IMR-90 (cell line): ENCODE data around the gene CDCP1. TPM values are rescaled to one million over a fixed set of nuclear protein-coding genes. Genes with fewer than 3 reads are reported as not detected.

ENCODE experiments used
- ATAC-seq: fragments of 200-7000 bp; cut with Tn5 transposase; 2 replicates; pipeline ENCODE4 v1.9.1; 2020; ENCODE audit warnings: low read depth, mild to moderate bottlenecking, moderate library complexity
- BruUV-seq: library from RNA; stranded (reverse); fragments of 400-500 nt; replicated peaks from 2 replicates; lab custom pipeline; 2021; lab: Mats Ljungman, UMichigan
- CTCF ChIA-PET: fragments of 300-600 bp; formaldehyde crosslinking; extraction: SDS; loops from one replicate; lab custom pipeline; 2021; ENCODE audit warnings: antibody characterized with exemption; lab: Yijun Ruan, JAX
- POLR2A ChIA-PET: fragments of 300-600 bp; sonication (Branson Sonifier 250); formaldehyde crosslinking; loops from one replicate; lab custom pipeline; 2022; ENCODE audit warnings: antibody characterized with exemption; ENCODE audit not compliant: unreplicated experiment; lab: Charles Lee
- DNase-seq: peaks from one replicate; pipeline ENCODE4 v3.0.0; 2013
- H2AFZ ChIP-seq: replicated peaks from 2 replicates; pipeline ENCODE3; 2013; ENCODE audit warnings: low read length, mild to moderate bottlenecking; ENCODE audit not compliant: poor library complexity
- H2AK5ac ChIP-seq: 2 replicates; pipeline ENCODE4 v1.6.1; 2013; ENCODE audit warnings: low read depth, low read length, inconsistent platforms
- H2AK9ac ChIP-seq: replicated peaks from 2 replicates; pipeline ENCODE3; 2013; ENCODE audit warnings: mild to moderate bottlenecking, low read depth, low read length, moderate library complexity; ENCODE audit not compliant: poor library complexity
- H2BK120ac ChIP-seq: 2 replicates; pipeline ENCODE4 v1.6.1; 2013; ENCODE audit warnings: low read depth, low read length, inconsistent platforms
- H2BK15ac ChIP-seq: 3 replicates; pipeline ENCODE4 v1.6.1; 2013; ENCODE audit warnings: low read depth, low read length, inconsistent platforms
- H2BK20ac ChIP-seq: 2 replicates; pipeline ENCODE4 v1.6.1; 2013; ENCODE audit warnings: low read depth, mild to moderate bottlenecking, inconsistent platforms, low read length, moderate library complexity
- H2BK5ac ChIP-seq: 2 replicates; pipeline ENCODE4 v1.6.1; 2013; ENCODE audit warnings: mild to moderate bottlenecking, low read depth, low read length, inconsistent platforms; ENCODE audit not compliant: poor library complexity, severe bottlenecking
- H3K14ac ChIP-seq: replicated peaks from 2 replicates; pipeline ENCODE4 v1.6.1; 2013; ENCODE audit warnings: low read depth, low read length, inconsistent platforms
- H3K18ac ChIP-seq: 2 replicates; pipeline ENCODE4 v1.6.1; 2013; ENCODE audit warnings: low read depth, low read length, control low read depth
- H3K23ac ChIP-seq: 2 replicates; pipeline ENCODE4 v1.6.1; 2013; ENCODE audit warnings: low read depth, low read length, inconsistent platforms
- H3K27ac ChIP-seq: 2 replicates; pipeline ENCODE4 v1.5.1; 2013; ENCODE audit warnings: mild to moderate bottlenecking, control low read depth, low read length; ENCODE audit not compliant: insufficient read depth
- H3K27me3 ChIP-seq: 2 replicates; pipeline ENCODE4 v1.6.1; 2013; ENCODE audit warnings: low read length; ENCODE audit not compliant: control insufficient read depth, insufficient read depth
- H3K36me3 ChIP-seq: 2 replicates; pipeline ENCODE4 v1.6.1; 2013; ENCODE audit warnings: low read length, mixed read lengths; ENCODE audit not compliant: control insufficient read depth, insufficient read depth
- H3K4ac ChIP-seq: 2 replicates; pipeline ENCODE4 v1.6.1; 2013; ENCODE audit warnings: low read depth, low read length, inconsistent platforms
- H3K4me1 ChIP-seq: 2 replicates; pipeline ENCODE4 v1.6.1; 2013; ENCODE audit warnings: low read length, mixed read lengths; ENCODE audit not compliant: control insufficient read depth, insufficient read depth
- H3K4me2 ChIP-seq: 2 replicates; pipeline ENCODE4 v1.6.1; 2013; ENCODE audit warnings: low read depth, mild to moderate bottlenecking, control low read depth, low read length, moderate library complexity
- H3K4me3 ChIP-seq: 2 replicates; pipeline ENCODE4 v1.5.1; 2013; ENCODE audit warnings: low read depth, mild to moderate bottlenecking, control low read depth, low read length, moderate library complexity; ENCODE audit not compliant: insufficient read depth
- H3K56ac ChIP-seq: 2 replicates; pipeline ENCODE4 v1.6.1; 2013; ENCODE audit warnings: low read length, inconsistent platforms; ENCODE audit not compliant: insufficient read depth; ENCODE audit errors: extremely low read depth
- H3K79me1 ChIP-seq, 2 experiments: 2 replicates each; pipeline ENCODE4 v1.6.1; 2013; ENCODE audit warnings: low read length in 2 of 2, inconsistent platforms in 1 of 2, low read depth in 1 of 2
- H3K9ac ChIP-seq: 2 replicates; pipeline ENCODE4 v1.6.1; 2013; ENCODE audit warnings: low read depth, low read length, control low read depth
- H3K9me1 ChIP-seq: 2 replicates; pipeline ENCODE4 v1.6.1; 2013; ENCODE audit warnings: low read length, inconsistent platforms; ENCODE audit not compliant: insufficient read depth
- H3K9me3 ChIP-seq: 2 replicates; pipeline ENCODE4 v1.6.1; 2013; ENCODE audit warnings: low read length; ENCODE audit not compliant: control insufficient read depth, insufficient read depth
- H4K20me1 ChIP-seq: 2 replicates; pipeline ENCODE4 v1.6.1; 2013; ENCODE audit warnings: low read length, inconsistent platforms; ENCODE audit not compliant: insufficient read depth
- H4K5ac ChIP-seq: 2 replicates; pipeline ENCODE4 v1.6.1; 2013; ENCODE audit warnings: mild to moderate bottlenecking, low read depth, low read length, control low read depth
- H4K8ac ChIP-seq, 2 experiments: 2 replicates each; pipeline ENCODE4 v1.6.1; 2013; ENCODE audit warnings: low read depth in 2 of 2, low read length in 2 of 2, control low read depth in 1 of 2, inconsistent platforms in 1 of 2
- H4K91ac ChIP-seq: 2 replicates; pipeline ENCODE4 v1.6.1; 2013; ENCODE audit warnings: low read depth, low read length, inconsistent platforms; ENCODE audit not compliant: insufficient read depth
- BHLHE40 ChIP-seq: fragments of 150-350 bp; IDR thresholded peaks from 2 replicates; pipeline ENCODE4 v1.6.1; 2016; ENCODE audit warnings: mild to moderate bottlenecking, low read depth, low read length
- CEBPB ChIP-seq: IDR thresholded peaks from 2 replicates; pipeline ENCODE4 v1.6.1; 2012; ENCODE audit warnings: low read depth, low read length, improper control_type of control experiment
- CHD1 ChIP-seq: IDR thresholded peaks from 2 replicates; pipeline ENCODE4 v1.6.1; 2012; ENCODE audit warnings: low read depth, low read length, improper control_type of control experiment
- CTCF ChIP-seq: conservative IDR thresholded peaks from 2 replicates; pipeline ENCODE4 v1.5.1; 2012; ENCODE audit warnings: mild to moderate bottlenecking, low read depth, low read length, improper control_type of control experiment
- ELK1 ChIP-seq: fragments of 150-350 bp; IDR thresholded peaks from 2 replicates; pipeline ENCODE4 v1.6.1; 2016; ENCODE audit warnings: low read depth, mild to moderate bottlenecking, low read length, moderate library complexity, borderline replicate concordance
- FOS ChIP-seq: fragments of 150-350 bp; IDR thresholded peaks from 2 replicates; pipeline ENCODE4 v1.6.1; 2016; ENCODE audit warnings: low read depth, low read length
- MXI1 ChIP-seq: IDR thresholded peaks from 2 replicates; pipeline ENCODE4 v1.6.1; 2012; ENCODE audit warnings: low read depth, mild to moderate bottlenecking, low read length, moderate library complexity, borderline replicate concordance
- NFE2L2 ChIP-seq: fragments of 150-350 bp; IDR thresholded peaks from 2 replicates; pipeline ENCODE4 v1.6.1; 2016; ENCODE audit warnings: low read depth, mild to moderate bottlenecking, low read length
- RAD21 ChIP-seq: IDR thresholded peaks from 2 replicates; pipeline ENCODE4 v1.6.1; 2012; ENCODE audit warnings: low read length, improper control_type of control experiment
- RCOR1 ChIP-seq: IDR thresholded peaks from 2 replicates; pipeline ENCODE4 v1.6.1; 2012; ENCODE audit warnings: mild to moderate bottlenecking, low read length, improper control_type of control experiment; ENCODE audit not compliant: insufficient replicate concordance
- SMC3 ChIP-seq: fragments of 150-350 bp; IDR thresholded peaks from 2 replicates; pipeline ENCODE4 v1.6.1; 2016; ENCODE audit warnings: low read depth, mild to moderate bottlenecking, antibody characterized with exemption, low read length, moderate library complexity
- USF2 ChIP-seq: fragments of 150-350 bp; IDR thresholded peaks from 2 replicates; pipeline ENCODE4 v1.6.1; 2017; ENCODE audit warnings: mild to moderate bottlenecking, antibody characterized with exemption, low read length, low read depth
- WGBS, 2 experiments: methylation state at CpG; one replicate each; pipeline versions ENCODE4 v1.1.5 to v1.1.7; 2013; ENCODE audit warnings: missing lambda C conversion rate in 2 of 2; ENCODE audit not compliant: insufficient read length in 1 of 2; ENCODE audit errors: extremely low coverage in 2 of 2; 5-methylcytosine and 5-hydroxymethylcytosine counted together
- dilution Hi-C: fragments of 300-500 bp; cut with HindIII; formaldehyde crosslinking; loops from one replicate; pipeline ENCODE4 v1.14.3; 2018; ENCODE audit warnings: low sequenced_read_pairs; ENCODE audit not compliant: unreplicated experiment
- in situ Hi-C: fragments of 300-500 bp; cut with MboI; formaldehyde crosslinking; loops from 3 replicates; pipeline ENCODE4 v1.14.3; 2019; ENCODE audit warnings: low sequenced_read_pairs, inconsistent platforms, mixed read lengths
- intact Hi-C: fragments of 100-400 bp; cut with micrococcal nuclease; formaldehyde crosslinking; loops from 2 replicates; pipeline ENCODE4 v1.10.0; 2022
- polyA plus RNA-seq, 3 experiments: library from polyadenylated mRNA; depleted of rRNA; stranded (reverse); fragments of >200 nt; gene quantifications; 2 replicates each; pipeline ENCODE4 v1.2.3, GENCODE V29; 2012; ENCODE audit warnings: low replicate concordance in 1 of 3
- total RNA-seq: library from RNA; depleted of rRNA; stranded (reverse); fragments of >200 nt; gene quantifications from 2 replicates; pipeline ENCODE4 v1.2.3, GENCODE V29; 2012

The CDCP1 gene
- total and polyA plus RNA-seq, 2 of the 4 experiments (the other 2 are of a cell fraction), result 2.5 to 3.8 TPM

- H4K20me1 ChIP-seq, result no peaks in the 10 kb centered on the region
- peak overlapping the region; percentile 87 for H4K91ac ChIP-seq
- ATAC-seq, result peak; percentile 97
- POLR2A ChIA-PET, result no interaction called here
- peak; percentile 97 for DNase-seq
- no peak overlapping the region for H3K4me2 ChIP-seq
- H3K4ac ChIP-seq, result peak overlapping the region; percentile 88
- in situ Hi-C loops (no loop called here), intact Hi-C loops (no loop called here), dilution Hi-C loops (no loop called here)
- peak overlapping the region; percentile 91 for H2BK20ac ChIP-seq
- peak overlapping the region; percentile 93 for H2AK5ac ChIP-seq
- TF ChIP-seq RAD21 (peak; percentile 43), CEBPB (peak; percentile 88), BHLHE40 (peak; percentile 87), MXI1 (peak; percentile 71), USF2 (peak; percentile 46; the same call in 1 of the 2 replicates), FOS (peak; percentile 91), RCOR1 (peak; percentile 11), CHD1 (no peak), ELK1 (no peak), NFE2L2 (peak; percentile 19), SMC3 (peak; percentile 11; the same call in 1 of the 2 replicates), CTCF (no peak)
- peak overlapping the region; percentile 91 for H3K14ac ChIP-seq
- CTCF ChIA-PET, result interaction anchor here (0.7 to 0.9 kb wide), 2 partner anchors 42 to 45 kb away, joined by 3 read pairs; no protein-coding TSS in a partner anchor
- peaks cover 0 to 8% of the 10 kb centered on the region in 2 experiments; a peak in 1 of 4 replicates for H3K79me1 ChIP-seq
- H3K9me3 ChIP-seq, result no peaks in the 10 kb centered on the region
- H3K4me1 ChIP-seq, result peaks cover 20% of the 10 kb centered on the region
- peak overlapping the region; percentile 85 for H3K23ac ChIP-seq
- H2BK120ac ChIP-seq, result peak overlapping the region; percentile 97
- peak overlapping the region; percentile 28; the same call in 1 of the 2 replicates for H3K56ac ChIP-seq
- no peak overlapping the region for H3K4me3 ChIP-seq
- peak overlapping the region; percentile 78 for H2AFZ ChIP-seq
- H4K8ac ChIP-seq, result peak overlapping the region; percentile 74 to 91; a peak in 3 of 4 replicates
- H2BK5ac ChIP-seq, result peak overlapping the region; percentile 97
- H3K18ac ChIP-seq, result peak overlapping the region; percentile 86
- BruUV-seq, result TSS peak; percentile 65
- H2AK9ac ChIP-seq, result peak overlapping the region; percentile 92
- H3K9ac ChIP-seq, result peak overlapping the region; percentile 29; the same call in 1 of the 2 replicates
- H3K27ac ChIP-seq, result peak overlapping the region; percentile 86
- 0 out of 2 replicates have a peak, but pooled peaks cover under 1% of the 10 kb centered on the region for H3K36me3 ChIP-seq
- H2BK15ac ChIP-seq, result peak overlapping the region; percentile 68; the same call in 2 of the 3 replicates
- peaks cover 27% of the 10 kb centered on the region for H3K9me1 ChIP-seq
- WGBS, 2 experiments, result 100% methylated on average over 2 of the region's 13 CpGs; no CpG with 5 or more reads in 1 of the 2 experiments
- H3K27me3 ChIP-seq, result no peaks in the 10 kb centered on the region
- peak overlapping the region; percentile 80 for H4K5ac ChIP-seq
Observed at GRCh38 chr3:45084820-45085816, 61.1 kb downstream of the CDCP1 start.
